CD4-positive, alpha-beta T cell treated with Interleukin-21 for 1 hour (primary cell): ENCODE data around the gene RAB11FIP5.
A peak's percentile ranks its signal among the peaks of the same experiment; 100 is the strongest.
"Not testable (repeated sequence)": the region's sequence is repeated elsewhere in the genome, so short reads cannot be mapped to it uniquely, and the experiment has no call there.

Experiments used
- DNase-seq: peaks from one replicate; pipeline ENCODE4 v3.0.0-alpha.2; 2020

RAB11FIP5 gene

GRCh38 chr2:73112913-73113854 lies at the start of gene RAB11FIP5:
RAB11FIP5 (minus strand) TSS chr2:73112948; CDS start chr2:73112777, 171 bp downstream.
- DNase-seq: peak; percentile 89

- DNase-seq: peak; percentile 32
These were observed 43.9 kb upstream of the RAB11FIP5 start for GRCh38 chr2:73156539-73157124.

GRCh38 chr2:73142937-73143336 lies 30.2 kb upstream of the RAB11FIP5 start:
- no peak for DNase-seq

GRCh38 chr2:73141896-73142295 lies 29.1 kb upstream of the RAB11FIP5 start:
- DNase-seq: no peak

GRCh38 chr2:73135236-73135635 lies 22.5 kb upstream of the RAB11FIP5 start:
- no peak for DNase-seq

GRCh38 chr2:73134471-73134870 lies 21.7 kb upstream of the RAB11FIP5 start:
- DNase-seq: no peak

GRCh38 chr2:73133566-73134197 lies 20.9 kb upstream of the RAB11FIP5 start:
- no peak for DNase-seq

- DNase-seq: no peak
These were observed 19.1 kb upstream of the RAB11FIP5 start for GRCh38 chr2:73131807-73132206.

- DNase-seq: no peak
These were observed 18.0 kb upstream of the RAB11FIP5 start for GRCh38 chr2:73130790-73131189.

- no peak for DNase-seq
These were observed 16.2 kb upstream of the RAB11FIP5 start for GRCh38 chr2:73128841-73129535.

- DNase-seq: no peak
These were observed 9.8 kb upstream of the RAB11FIP5 start for GRCh38 chr2:73122536-73122935.

- DNase-seq: not testable (repeated sequence)
These were observed 7.0 kb upstream of the RAB11FIP5 start for GRCh38 chr2:73119611-73120239.

- no peak for DNase-seq
These were observed 4.7 kb upstream of the RAB11FIP5 start for GRCh38 chr2:73117441-73117840.

GRCh38 chr2:73116182-73116960 lies 3.6 kb upstream of the RAB11FIP5 start:
- DNase-seq: no peak

- DNase-seq: no peak
These were observed 1.6 kb upstream of the RAB11FIP5 start for GRCh38 chr2:73114273-73114867.

GRCh38 chr2:73112026-73112912 lies 479 bp downstream of the RAB11FIP5 start:
- no peak for DNase-seq

- no peak for DNase-seq
These were observed 1.4 kb downstream of the RAB11FIP5 start for GRCh38 chr2:73111073-73112025.

- no peak for DNase-seq
These were observed 2.3 kb downstream of the RAB11FIP5 start for GRCh38 chr2:73110168-73111072.
